Measurements from ENCODE around the gene IGF1. TPM values are rescaled to one million over a fixed set of nuclear protein-coding genes. Genes with fewer than 3 reads are reported as not detected.

Gene IGF1
- total RNA-seq, 1 experiment from 2014 or later, result 0.42 TPM

DNA sequence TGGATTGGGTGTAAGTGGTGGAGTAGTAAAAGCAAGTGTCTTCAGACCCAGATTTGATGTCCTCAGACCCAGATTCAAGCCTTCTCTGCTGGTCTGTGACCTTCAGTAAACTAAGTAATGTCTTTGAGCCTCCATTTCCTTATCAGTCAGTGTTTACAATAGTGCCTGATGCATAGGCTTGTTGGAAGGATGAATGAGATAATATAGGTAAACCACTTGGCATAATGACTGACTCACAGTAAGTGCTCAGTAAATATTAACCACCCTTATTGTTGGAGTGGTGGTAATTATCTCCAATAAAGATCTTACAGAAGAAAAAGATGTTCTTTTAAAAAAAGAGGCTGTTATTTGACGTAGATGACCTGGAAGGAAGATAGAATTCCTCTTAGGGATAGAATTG lies 86.2 kb downstream of the IGF1 start:
- no peak overlapping the region for H3K27ac ChIP-seq (ENCODE audit: low read depth, low read length)
- no TSS peak for BruUV-seq (replicated peaks)
- H3K27me3 ChIP-seq (ENCODE audit: insufficient read depth, low read length), result no peaks in the 10 kb centered on the region
- POLR2A ChIA-PET, result no interaction called here
- H3K9ac ChIP-seq (ENCODE audit: low read length), result no peak overlapping the region
- DNase-seq (ENCODE audit: low read depth, low spot score) (no peak), ATAC-seq (no peak)
- H3K4me2 ChIP-seq (ENCODE audit: low read length), result no peak overlapping the region
- H3K9me3 ChIP-seq (ENCODE audit: control insufficient read depth in 1 of 2, insufficient read depth in 1 of 2, low read depth in 1 of 2, low read length in 2 of 2), result no peaks in the 10 kb centered on the region
- RAD21 ChIA-PET (ENCODE audit: low non-redundant PET in 1 of 2, low total read pairs in 2 of 2, uncharacterized antibody in 2 of 2, unreplicated experiment in 2 of 2), result no interaction called here
- H3K79me2 ChIP-seq (ENCODE audit: insufficient read depth, low read length), result no peaks in the 10 kb centered on the region
- no peak overlapping the region for H3K4me3 ChIP-seq (replicated peaks in 1 of 2; ENCODE audit: low read depth in 1 of 2, low read length in 2 of 2)
- CTCF ChIA-PET, result no interaction called here
- H3K4me1 ChIP-seq (ENCODE audit: control insufficient read depth in 1 of 2, insufficient read depth in 2 of 2, low read length in 2 of 2), result no peaks in the 10 kb centered on the region
- no peaks in the 10 kb centered on the region for H3K36me3 ChIP-seq (ENCODE audit: control insufficient read depth in 1 of 2, insufficient read depth in 2 of 2, low read length in 2 of 2)
- H2AFZ ChIP-seq (ENCODE audit: low read depth, low read length, poor library complexity, severe bottlenecking), result no peak overlapping the region
- no peaks in the 10 kb centered on the region for H3K9me2 ChIP-seq (ENCODE audit: insufficient read depth)
- H4K20me1 ChIP-seq (ENCODE audit: insufficient read depth), result no peaks in the 10 kb centered on the region
- intact Hi-C loops (cut with micrococcal nuclease), result no loop called here
- TF ChIP-seq SIN3A (IDR thresholded peaks at IDR 0.05; ENCODE audit: low read depth), result no peak
- no peak for TF ChIP-seq ELF1 (IDR thresholded peaks at IDR 0.05; ENCODE audit: borderline replicate concordance, low read depth)
- TF ChIP-seq EZH2 (IDR thresholded peaks at IDR 0.05), result no peak
- no peak for TF ChIP-seq ZNF274 (IDR thresholded peaks at IDR 0.05; ENCODE audit: low read depth, low read length)
- TF ChIP-seq REST (IDR thresholded peaks at IDR 0.05; ENCODE audit: low read depth), result no peak
- no peak for TF ChIP-seq YY1 (IDR thresholded peaks at IDR 0.05; ENCODE audit: extremely low read depth, insufficient replicate concordance, low read depth, low read length)
- TF ChIP-seq EZH2phosphoT487 (IDR thresholded peaks at IDR 0.05; ENCODE audit: borderline replicate concordance), result no peak
- no peak for TF ChIP-seq SRF (IDR thresholded peaks at IDR 0.05; ENCODE audit: low read depth)
